K562 (cell line): Measurements from ENCODE around the gene LONP1. TPM values are rescaled to one million over a fixed set of nuclear protein-coding genes. Genes with fewer than 3 reads are reported as not detected.
A peak's percentile ranks its signal among the peaks of the same experiment; 100 is the strongest.

Experiments
- ATAC-seq: fragments of 200-7000 bp; cut with Tn5 transposase; 3 replicates; pipeline ENCODE4 v1.9.1; 2020; ENCODE audit warnings: moderate library complexity
- BruUV-seq: library from RNA; stranded (reverse); fragments of 400-500 nt; replicated peaks from 2 replicates; lab custom pipeline; 2021; lab: Mats Ljungman, UMichigan
- CTCF ChIA-PET: fragments of 300-600 bp; formaldehyde crosslinking; extraction: SDS; loops from one replicate; lab custom pipeline; 2021; ENCODE audit warnings: low intra/inter-chr PET ratio; lab: Yijun Ruan, JAX
- POLR2A ChIA-PET: fragments of 300-600, 350-650 bp; sonication (Branson Sonifier 250); formaldehyde crosslinking; extraction: SDS; loops from one replicate; lab custom pipeline; 2021; ENCODE audit warnings: antibody characterized with exemption, inconsistent platforms; lab: Yijun Ruan, JAX
- DNase-seq, 4 experiments: peaks; one replicate each; pipeline versions ENCODE4 v3.0.0 to v3.0.0-alpha.2; 2011 to 2018; ENCODE audit warnings: low spot score in 3 of 4, mixed read lengths in 3 of 4; ENCODE audit errors: extremely low read depth in 1 of 4
- FAIRE-seq: peaks from 2 replicates; lab custom pipeline; 2011; peaks lifted over from hg19 to GRCh38; lab: Jason Lieb, UNC
- H2AFZ ChIP-seq: 2 replicates; pipeline ENCODE4 v1.6.0; 2011; ENCODE audit warnings: low read depth, low read length, control low read depth, inconsistent platforms
- H3K27ac ChIP-seq: fragments of 200-600 bp; 3 replicates; pipeline ENCODE4 v1.8.0; 2011; ENCODE audit warnings: low read depth, mild to moderate bottlenecking, control low read depth, inconsistent platforms, low read length, moderate library complexity, mixed read lengths; ENCODE audit errors: extremely low read depth
- H3K27me3 ChIP-seq, 2 experiments: fragments of 300-600 bp in 1 of 2; 2 replicates in 1 of 2; 3 replicates in 1 of 2; pipeline versions ENCODE4 v1.6.0 to v1.8.0; 2011; ENCODE audit warnings: inconsistent platforms in 2 of 2, low read length in 2 of 2, mild to moderate bottlenecking in 1 of 2, mixed read lengths in 1 of 2, moderate library complexity in 1 of 2; ENCODE audit not compliant: control insufficient read depth in 2 of 2, insufficient read depth in 2 of 2
- H3K36me3 ChIP-seq: fragments of 300-600 bp; 3 replicates; pipeline ENCODE4 v1.8.0; 2011; ENCODE audit warnings: mild to moderate bottlenecking, low read length, inconsistent platforms; ENCODE audit not compliant: control insufficient read depth, insufficient read depth
- H3K4me1 ChIP-seq, 2 experiments: fragments of 200-600 bp in 1 of 2; replicated peaks in 1 of 2; 2 replicates in 1 of 2; 3 replicates in 1 of 2; pipeline versions ENCODE4 v1.5.1 to v1.8.0; 2011; ENCODE audit warnings: inconsistent platforms in 2 of 2, low read length in 2 of 2, mild to moderate bottlenecking in 1 of 2, mixed read lengths in 1 of 2, moderate library complexity in 1 of 2; ENCODE audit not compliant: control insufficient read depth in 2 of 2, insufficient read depth in 2 of 2
- H3K4me2 ChIP-seq: 2 replicates; pipeline ENCODE4 v1.6.1; 2011; ENCODE audit warnings: low read length, control low read depth, inconsistent platforms, mixed read lengths; ENCODE audit not compliant: insufficient read depth
- H3K4me3 ChIP-seq: fragments of 200-600 bp; sonication (generic), shearing (Covaris generic); 2 replicates; pipeline ENCODE4 v1.5.1; 2016; ENCODE audit warnings: control low read depth, inconsistent platforms
- H3K79me2 ChIP-seq: fragments of 200-600 bp; 3 replicates; pipeline ENCODE4 v1.8.0; 2011; ENCODE audit warnings: low read length, inconsistent platforms; ENCODE audit not compliant: control insufficient read depth, insufficient read depth
- H3K9ac ChIP-seq, 2 experiments: 2 replicates each; pipeline versions ENCODE4 v1.6.0 to v1.6.1; 2011; ENCODE audit warnings: low read depth in 2 of 2, low read length in 2 of 2, control low read depth in 1 of 2, inconsistent platforms in 1 of 2, mild to moderate bottlenecking in 1 of 2, mixed read lengths in 1 of 2; ENCODE audit not compliant: insufficient read depth in 1 of 2
- H3K9me1 ChIP-seq: one replicate; pipeline ENCODE4 v1.6.0; 2011; ENCODE audit warnings: inconsistent platforms, mild to moderate bottlenecking, low read length, moderate library complexity; ENCODE audit not compliant: control insufficient read depth, insufficient read depth
- H3K9me3 ChIP-seq: replicated peaks from 2 replicates; pipeline ENCODE4 v1.5.1; 2011; ENCODE audit warnings: low read depth, low read length, inconsistent platforms; ENCODE audit not compliant: control insufficient read depth, insufficient read depth
- H4K20me1 ChIP-seq: replicated peaks from 2 replicates; pipeline ENCODE4 v1.6.1; 2011; ENCODE audit warnings: low read length, inconsistent platforms, mixed read lengths; ENCODE audit not compliant: control insufficient read depth, insufficient read depth
- ELK3 ChIP-seq: fragments of 450-650 bp; formaldehyde crosslinking; IDR thresholded peaks from 2 replicates; pipeline ENCODE4 v1.4.0; 2020; ENCODE audit warnings: mild to moderate bottlenecking
- POLR2G ChIP-seq: fragments of 200-400 bp; formaldehyde crosslinking; IDR thresholded peaks from 2 replicates; pipeline ENCODE4 v1.6.1; 2017; ENCODE audit warnings: low read depth, mild to moderate bottlenecking, antibody characterized with exemption, low read length, moderate library complexity
- RBFOX2 ChIP-seq: fragments of 200-400 bp; formaldehyde crosslinking; IDR thresholded peaks from 2 replicates; pipeline ENCODE4 v1.6.1; 2017; ENCODE audit warnings: low read depth, mild to moderate bottlenecking, low read length, moderate library complexity
- VEZF1 ChIP-seq: fragments of 200-800 bp; sonication (Bioruptor generic); IDR thresholded peaks from 2 replicates; pipeline ENCODE4 v1.6.1; 2017; ENCODE audit warnings: missing genetic modification characterization, missing compliant biosample characterization
- WGBS: fragments of 100-300 bp; shearing (Covaris generic); methylation state at CpG from one replicate; pipeline ENCODE4 v1.1.6; 2016; ENCODE audit warnings: low coverage, mixed read lengths; ENCODE audit not compliant: insufficient coverage; ENCODE audit errors: missing lambda C conversion rate; 5-methylcytosine and 5-hydroxymethylcytosine counted together
- in situ Hi-C: fragments of 300-500 bp; cut with MboI; formaldehyde crosslinking; loops from 4 replicates; pipeline ENCODE4 v1.15.0; 2018; ENCODE audit warnings: inconsistent platforms, mixed read lengths
- intact Hi-C: fragments of 100-400 bp; cut with micrococcal nuclease; formaldehyde crosslinking; loops from 2 replicates; pipeline ENCODE4 v1.14.2; 2022
- polyA plus RNA-seq, 8 experiments: library from polyadenylated mRNA; depleted of rRNA in 4 of 8; stranded (reverse) in 5 of 8; unstranded in 3 of 8; fragments of >200 nt; fragmentation: Nextera tagmentation in 2 of 8; fragmentation: Illumina TruSeq in 1 of 8; extraction: Ambion mirVana in 2 of 8; extraction: Trizol in 1 of 8; gene quantifications; 2 replicates each; pipeline versions ENCODE4 v1.2.1 to v1.2.3, GENCODE V29; 2011 to 2014; ENCODE audit warnings: inconsistent platforms in 1 of 8, missing spikeins in 1 of 8
- total RNA-seq, 7 experiments: library from RNA; depleted of rRNA in 6 of 7; stranded (reverse); fragments of >200 nt in 6 of 7; fragmentation: Illumina TruSeq in 2 of 7; extraction: Trizol in 2 of 7; gene quantifications; 2 replicates each; pipeline versions ENCODE4 v1.2.1 to v1.2.3, GENCODE V29; 2011 to 2021; ENCODE audit warnings: low replicate concordance in 1 of 7

The LONP1 gene
- total and polyA plus RNA-seq, 9 of the 15 experiments (the other 6 are each of a cell fraction or from before 2014, with no cell fraction given) = 1.1 to 238 (median 84.5) TPM

- ATAC-seq (no peak), DNase-seq (peak in 1 of 4 experiments; percentile 8), FAIRE-seq (no peak)
- in situ Hi-C loops = no loop called here
- TF ChIP-seq RBFOX2 = peak; percentile 24; the same call in 1 of the 2 replicates
- TF ChIP-seq ELK3 (CRISPR knock-in tag) = no peak
- TF ChIP-seq VEZF1 = no peak
- TF ChIP-seq POLR2G = no peak
- 92% methylated on average over 9 of the region's 10 CpGs for WGBS
- intact Hi-C loops = no loop called here
- Histone ChIP-seq H3K4me3 (no peak overlapping the region), H3K9me3 (no peaks in the 10 kb centered on the region), H4K20me1 (peaks cover 16% of the 10 kb centered on the region; the same call in 1 of the 2 replicates), H3K9me1 (peaks cover 5% of the 10 kb centered on the region), H3K36me3 (peaks cover 78% of the 10 kb centered on the region), H3K4me2 (no peak overlapping the region), H3K9ac (no peak overlapping the region), H3K27me3 (no peaks in the 10 kb centered on the region), H3K4me1 (peaks cover 11 to 22% of the 10 kb centered on the region in 2 experiments; a peak in 4 of 5 replicates), H3K79me2 (peaks cover 66% of the 10 kb centered on the region), H3K27ac (no peak overlapping the region), H2AFZ (no peak overlapping the region)
- BruUV-seq = no TSS peak
- ChIA-PET POLR2A (interaction anchor here (0.6 to 2.2 kb wide), 5 partner anchors 9 to 450 kb away, joined by 3 to 12 read pairs (median 3); partner anchors contain the start of gene RPL36), CTCF (no interaction called here)
Observed at GRCh38 chr19:5714816-5715215, 5.1 kb downstream of the LONP1 start.
